Bronchial epithelial cell (primary cell): ENCODE measurements around the gene CCDC93. TPM values are rescaled to one million over a fixed set of nuclear protein-coding genes. Genes with fewer than 3 reads are reported as not detected.
A peak's percentile ranks its signal among the peaks of the same experiment; 100 is the strongest.
"Not testable (repeated sequence)": the region's sequence is repeated elsewhere in the genome, so short reads cannot be mapped to it uniquely, and the experiment has no call there.

Experiments used
- DNase-seq: peaks from one replicate; pipeline ENCODE4 v3.0.0-alpha.2; 2010; ENCODE audit warnings: low read depth
- FAIRE-seq: peaks from 2 replicates; lab custom pipeline; 2011; peaks lifted over from hg19 to GRCh38; lab: Jason Lieb, UNC
- H3K27me3 ChIP-seq: 2 replicates; pipeline ENCODE4 v1.5.1; 2011; ENCODE audit warnings: low read length; ENCODE audit not compliant: control insufficient read depth, insufficient read depth
- H3K36me3 ChIP-seq: 2 replicates; pipeline ENCODE4 v1.5.1; 2011; ENCODE audit warnings: low read length; ENCODE audit not compliant: control insufficient read depth, insufficient read depth
- H3K4me3 ChIP-seq: 2 replicates; pipeline ENCODE4 v1.5.1; 2011; ENCODE audit warnings: mild to moderate bottlenecking, low read depth, low read length, control low read depth
- CTCF ChIP-seq: IDR thresholded peaks from 2 replicates; pipeline ENCODE4 v1.5.1; 2011; ENCODE audit warnings: mild to moderate bottlenecking, moderate library complexity, low read length, control low read depth, inconsistent platforms; ENCODE audit not compliant: insufficient read depth, severe bottlenecking
- total RNA-seq: library from RNA; depleted of rRNA; stranded (reverse); fragments of >200 nt; gene quantifications from 2 replicates; pipeline ENCODE4 v1.2.1, GENCODE V29; 2014

Gene CCDC93
- total RNA-seq, 1 donor from 2014 or later: 21.3 TPM

- Histone ChIP-seq H3K36me3 (no peaks in the 10 kb centered on the region), H3K4me3 (no peak overlapping the region), H3K27me3 (peaks cover 1% of the 10 kb centered on the region)
- FAIRE-seq: no peak
- no peak for DNase-seq
- TF ChIP-seq CTCF: no peak
Measured at GRCh38 chr2:118029025-118029424, 15.2 kb upstream of the CCDC93 start.

- Histone ChIP-seq H3K4me3 (no peak overlapping the region), H3K27me3 (no peaks in the 10 kb centered on the region), H3K36me3 (no peaks in the 10 kb centered on the region)
- no peak for TF ChIP-seq CTCF
- DNase-seq: no peak
- no peak for FAIRE-seq
Measured at GRCh38 chr2:118021356-118021755, 7.5 kb upstream of the CCDC93 start.

- Histone ChIP-seq H3K36me3 (no peaks in the 10 kb centered on the region), H3K27me3 (no peaks in the 10 kb centered on the region), H3K4me3 (no peak overlapping the region)
- no peak for DNase-seq
- no peak for FAIRE-seq
- no peak for TF ChIP-seq CTCF
Measured at GRCh38 chr2:118019821-118020220, 6.0 kb upstream of the CCDC93 start.

- H3K27me3 ChIP-seq: no peaks in the 10 kb centered on the region
- no peak overlapping the region for H3K4me3 ChIP-seq
- no peaks in the 10 kb centered on the region for H3K36me3 ChIP-seq
- peak; percentile 13 for DNase-seq
- no peak for TF ChIP-seq CTCF
- no peak for FAIRE-seq
Measured at GRCh38 chr2:118016911-118017310, 3.0 kb upstream of the CCDC93 start.

GRCh38 chr2:118015761-118016160, 1.9 kb upstream of the CCDC93 start:
- H3K27me3 ChIP-seq, FAIRE-seq, H3K36me3 ChIP-seq, DNase-seq, H3K4me3 ChIP-seq: not testable (repeated sequence)

GRCh38 chr2:118014492-118014824, 588 bp upstream of the CCDC93 start:
- FAIRE-seq: no peak

More at GRCh38 chr2:118014492-118014824, 588 bp upstream of the CCDC93 start:
- no peak for TF ChIP-seq CTCF
- no peaks in the 10 kb centered on the region for H3K36me3 ChIP-seq
- DNase-seq: no peak
- peak overlapping the region; percentile 97 for H3K4me3 ChIP-seq
- no peaks in the 10 kb centered on the region for H3K27me3 ChIP-seq
